Epithelial cell of esophagus (primary cell): ENCODE measurements around the gene CMTM4.
"Not testable (repeated sequence)": the region's sequence is repeated elsewhere in the genome, so short reads cannot be mapped to it uniquely, and the experiment has no call there.

ENCODE experiments used
- DNase-seq: peaks from one replicate; pipeline ENCODE4 v3.0.0; 2010; ENCODE audit warnings: low read depth
- H3K4me3 ChIP-seq: 2 replicates; pipeline ENCODE4 v1.5.1; 2011; ENCODE audit warnings: mild to moderate bottlenecking, low read length, control low read depth
- TF ChIP-seq, protein P1 (sequence below): IDR thresholded peaks from 2 replicates; pipeline ENCODE4 v1.5.1; 2011; ENCODE audit warnings: low read depth, mild to moderate bottlenecking, low read length, control low read depth, inconsistent platforms; ENCODE audit not compliant: insufficient read depth; ENCODE audit errors: missing control alignments

Gene CMTM4

DNA sequence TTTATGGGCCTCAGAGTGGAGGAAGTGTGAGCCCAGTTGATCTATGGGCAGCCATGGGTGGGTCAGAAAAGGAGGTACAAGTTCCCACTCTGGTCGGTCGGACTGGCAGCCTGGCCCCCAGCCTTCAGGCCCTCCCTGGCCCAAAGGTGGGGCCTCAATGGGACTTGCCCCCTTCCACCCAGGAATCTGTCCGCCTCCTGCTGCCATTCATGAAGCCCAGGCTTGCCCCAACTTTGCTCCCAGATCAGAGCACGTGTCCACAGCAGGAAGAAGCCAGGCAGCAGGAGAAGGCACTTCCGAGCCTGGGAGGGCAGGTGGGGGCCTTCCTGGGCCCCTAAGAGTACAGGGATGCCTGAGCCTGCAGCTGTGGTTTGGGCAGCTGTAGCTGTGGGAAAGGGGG lies 95.1 kb downstream of the CMTM4 start:
- TF ChIP-seq, protein P1, sequence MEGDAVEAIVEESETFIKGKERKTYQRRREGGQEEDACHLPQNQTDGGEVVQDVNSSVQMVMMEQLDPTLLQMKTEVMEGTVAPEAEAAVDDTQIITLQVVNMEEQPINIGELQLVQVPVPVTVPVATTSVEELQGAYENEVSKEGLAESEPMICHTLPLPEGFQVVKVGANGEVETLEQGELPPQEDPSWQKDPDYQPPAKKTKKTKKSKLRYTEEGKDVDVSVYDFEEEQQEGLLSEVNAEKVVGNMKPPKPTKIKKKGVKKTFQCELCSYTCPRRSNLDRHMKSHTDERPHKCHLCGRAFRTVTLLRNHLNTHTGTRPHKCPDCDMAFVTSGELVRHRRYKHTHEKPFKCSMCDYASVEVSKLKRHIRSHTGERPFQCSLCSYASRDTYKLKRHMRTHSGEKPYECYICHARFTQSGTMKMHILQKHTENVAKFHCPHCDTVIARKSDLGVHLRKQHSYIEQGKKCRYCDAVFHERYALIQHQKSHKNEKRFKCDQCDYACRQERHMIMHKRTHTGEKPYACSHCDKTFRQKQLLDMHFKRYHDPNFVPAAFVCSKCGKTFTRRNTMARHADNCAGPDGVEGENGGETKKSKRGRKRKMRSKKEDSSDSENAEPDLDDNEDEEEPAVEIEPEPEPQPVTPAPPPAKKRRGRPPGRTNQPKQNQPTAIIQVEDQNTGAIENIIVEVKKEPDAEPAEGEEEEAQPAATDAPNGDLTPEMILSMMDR, result no peak
- no peak overlapping the region for H3K4me3 ChIP-seq
- no peak for DNase-seq

DNA sequence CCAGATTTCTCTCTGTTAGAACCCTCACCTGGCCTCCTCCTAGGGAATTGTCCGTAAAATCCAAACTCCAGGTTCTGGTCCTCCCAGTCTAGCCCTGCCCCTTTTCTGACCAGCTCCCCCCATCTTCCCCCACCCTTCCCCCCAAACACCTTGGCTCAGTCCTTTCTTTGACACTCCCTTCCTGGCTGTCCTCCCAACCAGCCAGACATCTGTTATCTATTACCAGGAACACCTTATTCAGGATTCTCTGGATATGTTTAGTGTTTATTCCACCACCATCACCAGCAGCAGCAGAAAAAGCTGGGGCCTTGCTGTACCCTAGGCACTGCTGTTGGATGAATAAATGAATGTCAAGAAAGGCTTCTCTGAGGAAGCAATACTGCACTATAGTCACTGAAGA lies 96.1 kb downstream of the CMTM4 start:
- no peak for DNase-seq
- no peak overlapping the region for H3K4me3 ChIP-seq
- TF ChIP-seq, protein P1, result no peak

DNA sequence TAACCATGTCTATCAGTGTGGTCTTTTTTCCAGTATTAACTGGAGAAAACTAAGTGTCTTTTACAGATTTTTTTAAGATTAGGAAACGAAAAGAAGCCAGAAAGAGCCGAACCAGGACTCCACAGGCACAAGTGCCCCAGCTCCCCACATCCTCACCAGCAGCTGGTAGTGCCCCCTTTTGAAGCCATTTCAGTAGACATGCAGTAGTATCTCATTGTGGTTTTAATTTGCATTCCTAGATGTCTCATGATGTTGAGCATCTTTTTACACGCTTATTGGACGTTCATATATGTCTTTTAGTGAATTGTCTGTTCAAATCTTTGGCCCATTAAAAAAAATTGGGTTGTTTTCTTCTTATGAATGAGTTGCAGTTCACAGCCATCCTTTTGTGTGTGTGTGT lies 96.8 kb downstream of the CMTM4 start:
- DNase-seq, result no peak
- TF ChIP-seq, protein P1, result no peak

DNA sequence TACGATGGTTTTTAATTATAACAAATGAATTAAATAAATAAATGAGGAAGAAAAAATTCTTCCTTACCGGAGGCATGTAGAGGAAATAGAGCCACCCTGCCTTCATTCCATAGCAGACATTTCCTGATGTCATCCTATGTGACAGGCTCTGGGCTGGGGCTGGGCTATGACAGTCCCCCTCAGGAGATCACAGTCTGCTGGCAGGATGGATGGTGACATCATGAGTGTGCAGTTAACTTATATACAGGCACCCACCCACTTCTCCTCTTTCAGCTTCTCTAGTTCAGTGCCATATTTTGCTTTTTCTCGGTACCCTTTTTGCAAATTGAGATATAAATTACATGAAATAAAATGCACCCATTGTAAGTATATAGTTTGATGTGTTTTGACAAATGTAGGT lies 98.4 kb downstream of the CMTM4 start:
- no peak overlapping the region for H3K4me3 ChIP-seq
- TF ChIP-seq, protein P1, result no peak
- DNase-seq, result no peak

More for the DNA sequence above, 96.8 kb downstream of the CMTM4 start:
- H3K4me3 ChIP-seq, result no peak overlapping the region

- no peak for DNase-seq
- TF ChIP-seq, protein P1, result no peak
- H3K4me3 ChIP-seq, result no peak overlapping the region
These were observed 99.3 kb downstream of the CMTM4 start for GRCh38 chr16:66596986-66597848.

- not testable (repeated sequence) for DNase-seq, H3K4me3 ChIP-seq
These were observed 100.0 kb downstream of the CMTM4 start for GRCh38 chr16:66596559-66596958.

GRCh38 chr16:66594739-66595138 lies 101.8 kb downstream of the CMTM4 start:
- no peak for DNase-seq
- no peak overlapping the region for H3K4me3 ChIP-seq
- TF ChIP-seq, protein P1, result no peak
